Ishikawa (cell line): ENCODE results near the gene IAPP.

ENCODE experiments used
- CEBPB ChIP-seq: IDR thresholded peaks from 2 replicates; pipeline ENCODE4 v1.6.1; 2012
- CREB1 ChIP-seq: IDR thresholded peaks from 2 replicates; pipeline ENCODE4 v1.6.1; 2012; ENCODE audit warnings: low read depth
- EGR1 ChIP-seq: IDR thresholded peaks from 2 replicates; pipeline ENCODE4 v1.6.1; 2012
- EP300 ChIP-seq: IDR thresholded peaks from 2 replicates; pipeline ENCODE4 v1.6.1; 2012; ENCODE audit warnings: borderline replicate concordance
- FOXM1 ChIP-seq: IDR thresholded peaks from 2 replicates; pipeline ENCODE4 v1.6.1; 2012; ENCODE audit warnings: low read depth, borderline replicate concordance
- MAX ChIP-seq: IDR thresholded peaks from 2 replicates; pipeline ENCODE4 v1.6.1; 2012
- NFIC ChIP-seq: IDR thresholded peaks from 2 replicates; pipeline ENCODE4 v1.6.1; 2012
- RAD21 ChIP-seq: IDR thresholded peaks from 2 replicates; pipeline ENCODE4 v1.6.1; 2012; ENCODE audit warnings: low read depth
- REST ChIP-seq: IDR thresholded peaks from 2 replicates; pipeline ENCODE4 v1.6.1; 2012; ENCODE audit warnings: low read depth, mild to moderate bottlenecking
- TAF1 ChIP-seq: IDR thresholded peaks from 2 replicates; pipeline ENCODE4 v1.6.1; 2012; ENCODE audit warnings: low read depth, mild to moderate bottlenecking
- TCF12 ChIP-seq: IDR thresholded peaks from 2 replicates; pipeline ENCODE4 v1.6.1; 2012; ENCODE audit warnings: low read depth
- TEAD4 ChIP-seq: IDR thresholded peaks from 2 replicates; pipeline ENCODE4 v1.6.1; 2012
- USF1 ChIP-seq: IDR thresholded peaks from 2 replicates; pipeline ENCODE4 v1.6.1; 2012
- YY1 ChIP-seq: IDR thresholded peaks from 2 replicates; pipeline ENCODE4 v1.6.1; 2012; ENCODE audit warnings: low read depth
- ZBTB7A ChIP-seq: IDR thresholded peaks from 2 replicates; pipeline ENCODE4 v1.6.1; 2012; ENCODE audit warnings: low read depth

IAPP gene

GRCh38 chr12:21392384-21392783 lies 19.7 kb downstream of the IAPP start:
- TF ChIP-seq USF1 (no peak), NFIC (no peak), CREB1 (no peak), TCF12 (no peak), EP300 (no peak), EGR1 (no peak), CEBPB (no peak)

- TF ChIP-seq REST (no peak), NFIC (no peak), TCF12 (no peak), CEBPB (no peak)
Observed at GRCh38 chr12:21413369-21414277, 40.9 kb downstream of the IAPP start.

- TF ChIP-seq CREB1 (no peak), MAX (no peak), TEAD4 (no peak), RAD21 (no peak), EGR1 (no peak), FOXM1 (no peak), REST (no peak), CEBPB (no peak), YY1 (no peak), USF1 (no peak), ZBTB7A (no peak), NFIC (no peak), TAF1 (no peak), EP300 (no peak), TCF12 (no peak)
Observed at GRCh38 chr12:21416511-21417121, 43.9 kb downstream of the IAPP start.

- TF ChIP-seq ZBTB7A (no peak), EGR1 (no peak), EP300 (no peak), MAX (no peak), USF1 (no peak), FOXM1 (no peak), NFIC (no peak), TEAD4 (no peak), TAF1 (no peak), YY1 (no peak), TCF12 (no peak)
Observed at GRCh38 chr12:21428241-21428640, 55.5 kb downstream of the IAPP start.
